Retinal pigment epithelial cell (primary cell): ENCODE measurements around the gene IBTK.
"Not testable (repeated sequence)": the region's sequence is repeated elsewhere in the genome, so short reads cannot be mapped to it uniquely, and the experiment has no call there.

Experiments
- DNase-seq: peaks from one replicate; pipeline ENCODE4 v3.0.0-alpha.2; 2010; ENCODE audit warnings: low read depth
- H3K4me3 ChIP-seq: 2 replicates; pipeline ENCODE4 v1.5.1; 2011; ENCODE audit warnings: mild to moderate bottlenecking, low read length, control low read depth, moderate library complexity
- TF ChIP-seq, protein P1 (sequence below): conservative IDR thresholded peaks from 2 replicates; pipeline ENCODE4 v1.5.1; 2011; ENCODE audit warnings: low read depth, low read length, control low read depth, inconsistent platforms

The IBTK gene

DNA sequence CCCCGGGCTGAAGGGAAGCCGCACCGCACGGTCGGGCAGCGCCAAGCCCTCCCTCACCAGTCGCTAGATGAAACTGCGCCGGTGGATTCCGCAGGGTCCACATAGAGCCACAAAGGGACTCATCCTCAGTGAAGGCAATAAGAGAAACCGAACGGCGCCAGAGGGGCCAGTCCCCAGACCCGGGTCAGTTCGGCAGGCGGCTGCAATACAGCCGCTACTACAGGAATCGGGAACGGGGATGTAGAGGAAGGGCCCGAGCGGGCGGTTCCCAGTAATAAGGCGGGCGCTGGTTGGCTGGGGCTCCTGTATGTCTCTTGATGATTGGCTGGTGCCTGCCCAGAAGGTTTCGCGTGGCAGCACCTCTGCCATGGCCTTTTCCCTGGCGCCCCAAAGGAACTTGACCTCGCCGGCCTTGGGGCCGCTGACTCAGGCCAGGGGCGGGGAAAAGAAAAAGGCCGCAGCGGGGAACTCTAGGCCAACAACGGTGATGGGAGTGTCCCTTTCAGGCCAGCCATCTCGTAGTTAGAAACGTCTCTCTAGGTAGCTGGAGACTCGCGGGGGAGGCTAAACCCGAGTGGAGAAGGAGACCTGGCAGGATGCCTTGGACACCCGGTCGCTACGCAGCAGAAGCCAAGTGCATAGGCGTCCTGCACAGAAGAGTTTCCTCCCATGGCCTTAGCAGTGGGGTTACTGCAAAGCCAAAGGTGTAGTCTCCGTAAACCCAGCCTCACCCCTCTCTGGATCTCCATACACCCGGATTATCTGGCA lies at the start of gene IBTK:
TSS of gene IBTK (minus strand) at position 240 of the 768 bp plus-strand sequence. CDS start 7,258 bp downstream, outside the sequence.
- peak; percentile 77 for DNase-seq
- TF ChIP-seq, protein P1, sequence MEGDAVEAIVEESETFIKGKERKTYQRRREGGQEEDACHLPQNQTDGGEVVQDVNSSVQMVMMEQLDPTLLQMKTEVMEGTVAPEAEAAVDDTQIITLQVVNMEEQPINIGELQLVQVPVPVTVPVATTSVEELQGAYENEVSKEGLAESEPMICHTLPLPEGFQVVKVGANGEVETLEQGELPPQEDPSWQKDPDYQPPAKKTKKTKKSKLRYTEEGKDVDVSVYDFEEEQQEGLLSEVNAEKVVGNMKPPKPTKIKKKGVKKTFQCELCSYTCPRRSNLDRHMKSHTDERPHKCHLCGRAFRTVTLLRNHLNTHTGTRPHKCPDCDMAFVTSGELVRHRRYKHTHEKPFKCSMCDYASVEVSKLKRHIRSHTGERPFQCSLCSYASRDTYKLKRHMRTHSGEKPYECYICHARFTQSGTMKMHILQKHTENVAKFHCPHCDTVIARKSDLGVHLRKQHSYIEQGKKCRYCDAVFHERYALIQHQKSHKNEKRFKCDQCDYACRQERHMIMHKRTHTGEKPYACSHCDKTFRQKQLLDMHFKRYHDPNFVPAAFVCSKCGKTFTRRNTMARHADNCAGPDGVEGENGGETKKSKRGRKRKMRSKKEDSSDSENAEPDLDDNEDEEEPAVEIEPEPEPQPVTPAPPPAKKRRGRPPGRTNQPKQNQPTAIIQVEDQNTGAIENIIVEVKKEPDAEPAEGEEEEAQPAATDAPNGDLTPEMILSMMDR = no peak
- peak within 1 kb of the TSS; percentile 87 for H3K4me3 ChIP-seq

DNA sequence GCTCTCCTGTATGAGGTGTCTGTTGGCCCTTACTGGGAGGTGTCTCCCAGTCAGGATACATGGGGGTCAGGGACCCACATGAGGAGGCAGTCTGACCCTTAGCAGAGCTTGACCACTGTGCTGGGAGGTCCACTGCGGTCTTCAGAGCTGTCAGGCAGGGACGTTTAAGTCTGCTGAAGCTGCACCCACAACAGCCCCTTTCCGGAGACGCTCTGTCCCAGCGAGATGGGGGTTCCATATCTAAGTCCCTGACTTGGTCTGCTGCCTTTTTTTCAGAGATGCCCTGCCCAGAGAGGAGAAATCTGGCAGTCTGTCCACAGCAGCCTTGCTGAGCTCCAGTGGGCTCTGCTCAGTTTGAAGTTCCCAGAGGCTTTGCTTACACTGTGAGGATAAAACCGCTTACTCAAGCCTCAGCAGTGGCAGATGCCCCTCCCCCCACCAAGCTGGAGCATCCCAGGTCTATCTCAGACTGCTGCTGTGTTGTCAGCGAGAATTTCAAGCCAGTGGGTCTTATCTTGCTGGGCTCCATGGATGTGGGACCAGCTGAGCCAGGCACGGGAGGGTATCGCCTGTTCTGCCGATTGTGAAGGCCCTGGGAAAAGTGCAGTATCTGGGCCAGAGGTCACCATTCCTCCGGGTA lies 36.3 kb upstream of the IBTK start:
- TF ChIP-seq, protein P1 = no peak
- H3K4me3 ChIP-seq = no peak overlapping the region
- DNase-seq = no peak

- DNase-seq, H3K4me3 ChIP-seq: not testable (repeated sequence)
These were observed 34.0 kb upstream of the IBTK start for GRCh38 chr6:82281550-82281949.

- H3K4me3 ChIP-seq = no peak overlapping the region
- DNase-seq = no peak
- TF ChIP-seq, protein P1 = no peak
These were observed 30.1 kb upstream of the IBTK start for GRCh38 chr6:82277686-82278085.

DNA sequence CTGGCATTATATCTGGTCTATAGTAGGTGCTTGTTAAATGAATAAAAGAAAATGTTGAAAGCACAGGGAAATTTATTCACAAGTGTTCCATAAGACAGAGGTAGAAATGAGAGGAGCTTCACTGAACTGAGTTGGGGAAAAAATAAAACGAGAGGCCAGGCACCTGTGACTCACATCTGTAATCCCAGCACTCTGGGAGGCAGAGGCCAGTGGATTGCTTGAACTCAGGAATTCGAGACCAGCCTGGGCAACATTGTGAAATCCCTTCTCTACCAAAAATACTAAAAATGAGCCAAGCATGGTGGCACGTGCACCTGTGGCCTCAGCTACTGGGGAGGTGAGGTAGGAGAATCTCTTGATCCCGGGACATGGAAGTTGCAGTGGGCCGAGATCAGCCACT lies 28.1 kb upstream of the IBTK start:
- no peak for DNase-seq
- TF ChIP-seq, protein P1 = no peak
- no peak overlapping the region for H3K4me3 ChIP-seq

- DNase-seq = no peak
- no peak overlapping the region for H3K4me3 ChIP-seq
- TF ChIP-seq, protein P1 = no peak
These were observed 25.8 kb upstream of the IBTK start for GRCh38 chr6:82273295-82273694.

DNA sequence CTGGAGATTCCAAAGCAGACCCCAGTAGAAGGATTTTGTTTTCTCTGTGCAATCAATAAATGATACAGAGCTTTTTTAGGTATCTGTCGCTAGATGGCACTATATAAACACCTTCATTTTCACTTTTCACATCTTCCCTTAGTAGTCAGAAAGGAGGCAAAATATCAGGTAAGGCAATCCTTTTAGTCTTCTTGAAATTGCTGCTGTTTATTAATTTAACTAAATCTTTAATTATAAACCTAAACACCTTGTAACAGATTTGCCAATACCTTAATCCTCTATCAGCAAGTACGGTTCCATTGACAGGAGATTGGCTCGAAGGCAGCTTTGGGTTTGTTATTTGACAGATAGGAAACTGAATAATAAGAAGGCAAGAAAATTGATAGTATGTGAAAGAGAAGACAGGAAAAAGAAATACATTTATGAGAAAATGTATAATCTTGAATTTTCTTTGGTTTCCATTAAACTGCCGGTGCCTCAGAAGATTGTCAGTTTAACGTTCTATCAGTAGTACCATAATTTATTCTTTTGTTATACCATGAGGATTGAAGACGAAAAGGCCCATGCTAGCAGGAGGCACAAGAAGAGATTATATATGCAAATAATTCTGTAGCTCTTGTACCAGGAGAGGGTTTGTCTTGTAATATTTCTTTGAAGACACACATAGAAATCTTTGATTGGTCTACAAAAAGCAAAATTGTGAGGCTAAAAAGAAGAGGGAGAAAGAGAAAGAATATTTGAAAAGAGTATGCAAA lies 23.5 kb upstream of the IBTK start:
- DNase-seq = no peak
- TF ChIP-seq, protein P1 = peak; percentile 56

More for the DNA sequence above, 23.5 kb upstream of the IBTK start:
- H3K4me3 ChIP-seq = no peak overlapping the region
